Retinal pigment epithelial cell (primary cell): Measurements from ENCODE around the gene TICAM1.
A peak's percentile ranks its signal among the peaks of the same experiment; 100 is the strongest.

ENCODE experiments used
- DNase-seq: peaks from one replicate; pipeline ENCODE4 v3.0.0-alpha.2; 2010; ENCODE audit warnings: low read depth
- H3K4me3 ChIP-seq: 2 replicates; pipeline ENCODE4 v1.5.1; 2011; ENCODE audit warnings: mild to moderate bottlenecking, low read length, control low read depth, moderate library complexity
- TF ChIP-seq, protein P1 (sequence below): conservative IDR thresholded peaks from 2 replicates; pipeline ENCODE4 v1.5.1; 2011; ENCODE audit warnings: low read depth, low read length, control low read depth, inconsistent platforms

The TICAM1 gene

GRCh38 chr19:4768934-4769777 is 62.4 kb downstream of the TICAM1 start:
- no peak overlapping the region for H3K4me3 ChIP-seq
- TF ChIP-seq, protein P1, sequence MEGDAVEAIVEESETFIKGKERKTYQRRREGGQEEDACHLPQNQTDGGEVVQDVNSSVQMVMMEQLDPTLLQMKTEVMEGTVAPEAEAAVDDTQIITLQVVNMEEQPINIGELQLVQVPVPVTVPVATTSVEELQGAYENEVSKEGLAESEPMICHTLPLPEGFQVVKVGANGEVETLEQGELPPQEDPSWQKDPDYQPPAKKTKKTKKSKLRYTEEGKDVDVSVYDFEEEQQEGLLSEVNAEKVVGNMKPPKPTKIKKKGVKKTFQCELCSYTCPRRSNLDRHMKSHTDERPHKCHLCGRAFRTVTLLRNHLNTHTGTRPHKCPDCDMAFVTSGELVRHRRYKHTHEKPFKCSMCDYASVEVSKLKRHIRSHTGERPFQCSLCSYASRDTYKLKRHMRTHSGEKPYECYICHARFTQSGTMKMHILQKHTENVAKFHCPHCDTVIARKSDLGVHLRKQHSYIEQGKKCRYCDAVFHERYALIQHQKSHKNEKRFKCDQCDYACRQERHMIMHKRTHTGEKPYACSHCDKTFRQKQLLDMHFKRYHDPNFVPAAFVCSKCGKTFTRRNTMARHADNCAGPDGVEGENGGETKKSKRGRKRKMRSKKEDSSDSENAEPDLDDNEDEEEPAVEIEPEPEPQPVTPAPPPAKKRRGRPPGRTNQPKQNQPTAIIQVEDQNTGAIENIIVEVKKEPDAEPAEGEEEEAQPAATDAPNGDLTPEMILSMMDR, result no peak
- DNase-seq, result peak; percentile 63
